Heart left ventricle (tissue), 13 donors: ENCODE results near the gene ZNF283.
A peak's percentile ranks its signal among the peaks of the same experiment; 100 is the strongest.

Source experiments
- POLR2A ChIP-seq, 2 donors: fragments of 450-650 bp; IDR thresholded peaks; one replicate each; pipeline ENCODE4 v1.6.1; 2017; ENCODE audit warnings: antibody characterized with exemption in 2 of 2, mild to moderate bottlenecking in 2 of 2, moderate library complexity in 2 of 2
- TF ChIP-seq, protein P1 (sequence below), 12 donors: fragments of 200-600 bp; sonication (generic) in 4 of 12; IDR thresholded peaks; one replicate each; pipeline versions ENCODE4 v1.5.0 to v1.8.0; 2018 to 2022; ENCODE audit warnings: antibody characterized with exemption in 12 of 12, mild to moderate bottlenecking in 5 of 12
- donor health status: ischemic (EF 13 %, LVEDD 7.1; RV severe dilation, severe dysfunction).
- donor health status: DM: no; HTN: yes; CAD: no.
- donor health status: DM: no; HTN: no; CAD: no.
- donor health status: ischemic (EF 25% LVEDD 6.9; RV normal size, moderate dysfunction).
- donor health status: ischemic (EF 25% LVEDD 5.7; RV mildly dilated, moderate dysfunction).
- donor health status: ischemic (EF 35%, LVEDD 5.7; RV mildly dilated, moderate dysfunction).
- donor health status: nonischemic (EF 11% LVEDD 7.7; RV severe dilation, severe dysfunction).
- donor health status: DM: yes; HTN: yes; CAD: no.
- donor health status: PGD.
- donor health status: ischemic (EF 29% LVEDD 5.4; RV normal size, mild dysfunction).
- donor health status: nonischemic (EF 23%, LVEDD 6.1; RV moderate dilation, normal function).

DNA sequence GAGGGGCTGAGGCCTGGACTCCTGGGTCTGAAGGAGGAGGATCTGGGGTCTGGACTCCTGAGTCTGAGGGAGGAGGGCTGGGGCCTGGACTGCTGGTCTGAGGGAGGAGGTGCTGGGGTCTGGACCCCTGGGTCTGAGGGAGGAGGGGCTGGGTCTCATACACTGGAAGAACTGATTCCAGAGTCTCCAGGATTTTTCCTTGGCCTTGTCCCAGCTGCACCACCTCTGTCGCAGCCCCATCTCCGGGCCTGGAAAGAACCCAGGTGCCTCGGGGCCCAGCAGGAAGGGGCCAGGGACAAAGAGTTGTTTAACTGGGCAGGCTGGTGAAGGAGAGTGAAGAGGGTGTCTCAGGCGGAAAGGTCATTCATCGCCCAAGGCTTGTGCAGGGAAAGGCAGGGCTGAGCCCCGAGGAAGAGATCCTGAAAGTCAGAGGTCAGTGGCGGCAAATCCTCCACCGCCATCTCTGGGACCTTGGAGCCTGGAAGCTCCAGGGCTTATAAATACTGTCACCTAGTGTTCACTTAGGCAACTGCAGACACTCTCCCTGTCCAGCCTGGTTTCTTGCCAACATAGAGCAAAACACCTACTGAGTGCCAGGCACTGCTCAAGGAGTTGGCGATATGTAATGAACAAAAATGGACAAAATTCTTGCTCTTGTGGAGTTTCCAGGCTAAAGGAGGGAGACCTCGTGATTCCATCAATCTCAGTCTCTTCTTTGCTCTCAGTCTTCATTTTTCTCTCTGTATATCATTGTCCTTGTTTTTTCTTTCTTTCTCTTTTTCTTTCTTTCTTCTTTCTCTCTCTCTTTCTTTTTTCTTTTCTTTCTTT, 41.9 kb upstream of the ZNF283 start:
- TF ChIP-seq POLR2A (IDR thresholded peaks at IDR 0.05) = no peak
- TF ChIP-seq, protein P1, sequence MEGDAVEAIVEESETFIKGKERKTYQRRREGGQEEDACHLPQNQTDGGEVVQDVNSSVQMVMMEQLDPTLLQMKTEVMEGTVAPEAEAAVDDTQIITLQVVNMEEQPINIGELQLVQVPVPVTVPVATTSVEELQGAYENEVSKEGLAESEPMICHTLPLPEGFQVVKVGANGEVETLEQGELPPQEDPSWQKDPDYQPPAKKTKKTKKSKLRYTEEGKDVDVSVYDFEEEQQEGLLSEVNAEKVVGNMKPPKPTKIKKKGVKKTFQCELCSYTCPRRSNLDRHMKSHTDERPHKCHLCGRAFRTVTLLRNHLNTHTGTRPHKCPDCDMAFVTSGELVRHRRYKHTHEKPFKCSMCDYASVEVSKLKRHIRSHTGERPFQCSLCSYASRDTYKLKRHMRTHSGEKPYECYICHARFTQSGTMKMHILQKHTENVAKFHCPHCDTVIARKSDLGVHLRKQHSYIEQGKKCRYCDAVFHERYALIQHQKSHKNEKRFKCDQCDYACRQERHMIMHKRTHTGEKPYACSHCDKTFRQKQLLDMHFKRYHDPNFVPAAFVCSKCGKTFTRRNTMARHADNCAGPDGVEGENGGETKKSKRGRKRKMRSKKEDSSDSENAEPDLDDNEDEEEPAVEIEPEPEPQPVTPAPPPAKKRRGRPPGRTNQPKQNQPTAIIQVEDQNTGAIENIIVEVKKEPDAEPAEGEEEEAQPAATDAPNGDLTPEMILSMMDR (IDR thresholded peaks at IDR 0.05) = peak; percentile 91 to 99 (median 98)
